Skeletal muscle tissue (tissue), 4 donors: Measurements from ENCODE around the gene OSBPL3. TPM values are rescaled to one million over a fixed set of nuclear protein-coding genes. Genes with fewer than 3 reads are reported as not detected.

ENCODE experiments used
- H3K27ac ChIP-seq: one replicate; pipeline ENCODE4 v1.7.0; 2013; ENCODE audit warnings: mild to moderate bottlenecking, low read depth, low read length, inconsistent platforms
- H3K27me3 ChIP-seq, 3 donors: one replicate each; pipeline ENCODE4 v1.7.0; 2013; ENCODE audit warnings: low read length in 3 of 3; ENCODE audit not compliant: control insufficient read depth in 3 of 3, insufficient read depth in 3 of 3
- H3K36me3 ChIP-seq, 3 donors: one replicate each; pipeline ENCODE4 v1.7.0; 2013; ENCODE audit warnings: low read length in 3 of 3; ENCODE audit not compliant: control insufficient read depth in 3 of 3, insufficient read depth in 3 of 3
- H3K4me1 ChIP-seq, 3 donors: one replicate each; pipeline ENCODE4 v1.7.0; 2013; ENCODE audit warnings: low read length in 3 of 3, mild to moderate bottlenecking in 3 of 3; ENCODE audit not compliant: control insufficient read depth in 3 of 3, insufficient read depth in 3 of 3
- H3K4me3 ChIP-seq, 3 donors: one replicate each; pipeline ENCODE4 v1.7.0; 2013; ENCODE audit warnings: low read length in 3 of 3
- H3K9ac ChIP-seq, 3 donors: one replicate each; pipeline ENCODE4 v1.7.0; 2013; ENCODE audit warnings: low read length in 3 of 3, mild to moderate bottlenecking in 3 of 3, moderate library complexity in 2 of 3, low read depth in 1 of 3
- H3K9me3 ChIP-seq, 3 donors: one replicate each; pipeline ENCODE4 v1.7.0; 2013; ENCODE audit warnings: low read length in 3 of 3; ENCODE audit not compliant: control insufficient read depth in 3 of 3
- total RNA-seq: library from RNA; depleted of rRNA; stranded (reverse); fragments of >200 nt; gene quantifications from one replicate; pipeline ENCODE4 v1.2.3, GENCODE V29; 2014
- donor health status: Osteomylitis.

The OSBPL3 gene
- total RNA-seq, 1 donor from 2014 or later: 2.6 TPM

GRCh38 chr7:24842449-24843241, 137.3 kb downstream of the OSBPL3 start:
- no peaks in the 10 kb centered on the region for H3K9me3 ChIP-seq
- H3K27me3 ChIP-seq: no peaks in the 10 kb centered on the region
- H3K4me3 ChIP-seq: no peak overlapping the region
- no peaks in the 10 kb centered on the region for H3K4me1 ChIP-seq
- H3K36me3 ChIP-seq: no peaks in the 10 kb centered on the region
- no peak overlapping the region for H3K9ac ChIP-seq
- H3K27ac ChIP-seq: no peak overlapping the region

- no peak overlapping the region for H3K9ac ChIP-seq
- no peak overlapping the region for H3K27ac ChIP-seq
- no peaks in the 10 kb centered on the region for H3K9me3 ChIP-seq
- H3K36me3 ChIP-seq: no peaks in the 10 kb centered on the region
- no peaks in the 10 kb centered on the region for H3K4me1 ChIP-seq
- H3K4me3 ChIP-seq: no peak overlapping the region
- H3K27me3 ChIP-seq: no peaks in the 10 kb centered on the region
Measured at GRCh38 chr7:24842029-24842428, 137.9 kb downstream of the OSBPL3 start.

- Histone ChIP-seq H3K4me3 (no peak overlapping the region), H3K27ac (no peak overlapping the region), H3K9ac (no peak overlapping the region), H3K4me1 (no peaks in the 10 kb centered on the region), H3K27me3 (no peaks in the 10 kb centered on the region), H3K36me3 (no peaks in the 10 kb centered on the region), H3K9me3 (no peaks in the 10 kb centered on the region)
Measured at GRCh38 chr7:24840563-24840962, 139.4 kb downstream of the OSBPL3 start.

GRCh38 chr7:24836084-24836483, 143.9 kb downstream of the OSBPL3 start:
- H3K9ac ChIP-seq: no peak overlapping the region
- H3K4me3 ChIP-seq: no peak overlapping the region
- H3K36me3 ChIP-seq: no peaks in the 10 kb centered on the region
- H3K4me1 ChIP-seq: peaks cover 0 to 5% (median 2%) of the 10 kb centered on the region in 3 donors
- no peaks in the 10 kb centered on the region for H3K27me3 ChIP-seq
- H3K27ac ChIP-seq: no peak overlapping the region
- H3K9me3 ChIP-seq: no peaks in the 10 kb centered on the region

- Histone ChIP-seq H3K9ac (no peak overlapping the region), H3K27me3 (no peaks in the 10 kb centered on the region), H3K4me1 (peaks cover 0 to 5% (median 2%) of the 10 kb centered on the region in 3 donors), H3K4me3 (no peak overlapping the region), H3K9me3 (no peaks in the 10 kb centered on the region), H3K36me3 (no peaks in the 10 kb centered on the region), H3K27ac (no peak overlapping the region)
Measured at GRCh38 chr7:24835643-24836042, 144.3 kb downstream of the OSBPL3 start.

GRCh38 chr7:24834128-24834798, 145.7 kb downstream of the OSBPL3 start:
- no peaks in the 10 kb centered on the region for H3K27me3 ChIP-seq
- no peaks in the 10 kb centered on the region for H3K9me3 ChIP-seq
- H3K4me3 ChIP-seq: no peak overlapping the region
- peak overlapping the region; percentile 34 for H3K27ac ChIP-seq
- H3K4me1 ChIP-seq: peaks cover 2 to 8% (median 2%) of the 10 kb centered on the region in 3 donors
- no peak overlapping the region for H3K9ac ChIP-seq
- peaks cover 0 to 2% (median 0%) of the 10 kb centered on the region in 3 donors for H3K36me3 ChIP-seq

GRCh38 chr7:24833549-24833948, 146.4 kb downstream of the OSBPL3 start:
- H3K36me3 ChIP-seq: peaks cover 0 to 2% (median 0%) of the 10 kb centered on the region in 3 donors
- no peak overlapping the region for H3K9ac ChIP-seq
- no peaks in the 10 kb centered on the region for H3K9me3 ChIP-seq
- H3K4me3 ChIP-seq: no peak overlapping the region
- peaks cover 2 to 8% (median 3%) of the 10 kb centered on the region in 3 donors for H3K4me1 ChIP-seq
- peak overlapping the region; percentile 34 for H3K27ac ChIP-seq
- H3K27me3 ChIP-seq: no peaks in the 10 kb centered on the region

GRCh38 chr7:24831240-24831639, 148.7 kb downstream of the OSBPL3 start:
- peak overlapping the region; percentile 34 for H3K27ac ChIP-seq
- no peak overlapping the region for H3K4me3 ChIP-seq
- H3K4me1 ChIP-seq: peaks cover 5 to 11% (median 6%) of the 10 kb centered on the region in 3 donors
- peaks cover 0 to 2% (median 0%) of the 10 kb centered on the region in 3 donors for H3K36me3 ChIP-seq
- H3K27me3 ChIP-seq: no peaks in the 10 kb centered on the region
- H3K9me3 ChIP-seq: no peaks in the 10 kb centered on the region
- no peak overlapping the region for H3K9ac ChIP-seq

- H3K9me3 ChIP-seq: no peaks in the 10 kb centered on the region
- H3K27ac ChIP-seq: no peak overlapping the region
- peaks cover 0 to 2% (median 0%) of the 10 kb centered on the region in 3 donors for H3K36me3 ChIP-seq
- H3K4me3 ChIP-seq: no peak overlapping the region
- peaks cover 7 to 17% (median 13%) of the 10 kb centered on the region in 3 donors for H3K4me1 ChIP-seq
- no peaks in the 10 kb centered on the region for H3K27me3 ChIP-seq
- no peak overlapping the region for H3K9ac ChIP-seq
Measured at GRCh38 chr7:24830440-24831050, 149.4 kb downstream of the OSBPL3 start.

GRCh38 chr7:24829787-24830186, 150.2 kb downstream of the OSBPL3 start:
- Histone ChIP-seq H3K36me3 (peaks cover 0 to 2% (median 0%) of the 10 kb centered on the region in 3 donors), H3K4me3 (no peak overlapping the region), H3K4me1 (peaks cover 10 to 19% (median 18%) of the 10 kb centered on the region in 3 donors), H3K27ac (no peak overlapping the region), H3K9ac (no peak overlapping the region), H3K9me3 (no peaks in the 10 kb centered on the region), H3K27me3 (no peaks in the 10 kb centered on the region)
